ENCODE measurements around the gene ARID3A. TPM values are rescaled to one million over a fixed set of nuclear protein-coding genes. Genes with fewer than 3 reads are reported as not detected.
"Not testable (repeated sequence)": the region's sequence is repeated elsewhere in the genome, so short reads cannot be mapped to it uniquely, and the experiment has no call there.

ARID3A gene
- total and polyA plus RNA-seq, 2 of the 4 experiments (the other 2 are of a cell fraction) = 16.0 to 23.1 TPM

DNA sequence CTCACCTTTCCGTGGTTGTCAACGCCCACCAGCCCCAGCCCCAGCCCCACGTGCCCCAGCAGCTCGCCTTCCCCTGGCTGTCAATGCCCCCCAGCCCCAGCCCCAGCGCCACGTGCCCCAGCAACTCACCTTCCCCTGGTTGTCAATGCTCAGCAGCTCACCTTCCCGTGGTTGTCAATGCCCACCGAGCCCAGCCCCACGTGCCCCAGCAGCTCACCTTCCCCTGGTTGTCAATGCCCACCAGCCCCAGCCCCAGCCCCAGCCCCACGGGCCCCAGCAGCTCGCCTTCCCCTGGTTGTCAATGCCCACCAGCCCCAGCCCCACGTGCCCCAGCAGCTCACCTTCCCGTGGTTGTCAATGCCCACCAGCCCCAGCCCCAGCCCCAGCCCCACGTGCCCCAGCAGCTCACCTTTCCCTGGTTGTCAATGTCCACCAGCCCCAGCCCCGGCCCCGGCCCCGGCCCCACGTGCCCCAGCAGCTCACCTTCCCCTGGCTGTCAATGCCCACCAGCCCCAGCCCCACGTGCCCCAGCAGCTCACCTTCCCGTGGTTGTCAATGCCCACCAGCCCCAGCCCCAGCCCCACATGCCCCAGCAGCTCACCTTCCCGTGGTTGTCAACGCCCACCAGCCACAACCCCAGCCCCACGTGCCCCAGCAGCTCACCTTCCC, 47.7 kb upstream of the ARID3A start:
- ATAC-seq (ENCODE audit: low read depth); H3K14ac ChIP-seq (replicated peaks; ENCODE audit: low read depth, low read length); H2BK15ac ChIP-seq (ENCODE audit: low read depth, low read length); H2BK5ac ChIP-seq (ENCODE audit: low read depth, low read length, poor library complexity, severe bottlenecking); DNase-seq; H4K91ac ChIP-seq (ENCODE audit: insufficient read depth, low read depth, low read length); POLR2A ChIA-PET (ENCODE audit: unreplicated experiment); CTCF ChIA-PET; H3K18ac ChIP-seq (ENCODE audit: low read depth, low read length); dilution Hi-C loops (cut with HindIII; ENCODE audit: low sequenced_read_pairs, unreplicated experiment); H2AK9ac ChIP-seq (replicated peaks; ENCODE audit: low read depth, low read length, poor library complexity); H3K23ac ChIP-seq (ENCODE audit: low read depth, low read length); intact Hi-C loops (cut with micrococcal nuclease); H3K4me1 ChIP-seq (ENCODE audit: control insufficient read depth, insufficient read depth, low read length); H3K56ac ChIP-seq (ENCODE audit: extremely low read depth, insufficient read depth, low read length); H4K8ac ChIP-seq (ENCODE audit: low read depth in 2 of 2, low read length in 2 of 2); H3K9me1 ChIP-seq (ENCODE audit: insufficient read depth, low read length); H3K27ac ChIP-seq (ENCODE audit: insufficient read depth, low read length); BruUV-seq (replicated peaks); H3K9ac ChIP-seq (ENCODE audit: low read depth, low read length); H2BK20ac ChIP-seq (ENCODE audit: low read depth, low read length); H3K4me3 ChIP-seq (ENCODE audit: insufficient read depth, low read depth, low read length); H2AK5ac ChIP-seq (ENCODE audit: low read depth, low read length); H3K27me3 ChIP-seq (ENCODE audit: control insufficient read depth, insufficient read depth, low read length); H3K79me1 ChIP-seq (ENCODE audit: low read depth in 1 of 2, low read length in 2 of 2); H2AFZ ChIP-seq (replicated peaks; ENCODE audit: low read length, poor library complexity); in situ Hi-C loops (cut with MboI; ENCODE audit: low sequenced_read_pairs); H4K5ac ChIP-seq (ENCODE audit: low read depth, low read length); H3K9me3 ChIP-seq (ENCODE audit: control insufficient read depth, insufficient read depth, low read length); H2BK120ac ChIP-seq (ENCODE audit: low read depth, low read length); H3K4me2 ChIP-seq (ENCODE audit: low read depth, low read length); H3K4ac ChIP-seq (ENCODE audit: low read depth, low read length): not testable (repeated sequence)
- H4K20me1 ChIP-seq (ENCODE audit: insufficient read depth, low read length) = peaks cover 10% of the 10 kb centered on the region
- peaks cover 63% of the 10 kb centered on the region for H3K36me3 ChIP-seq (ENCODE audit: control insufficient read depth, insufficient read depth, low read length)
- 92% methylated on average over 2 of the region's 23 CpGs; no CpG with 5 or more reads in 1 of the 2 experiments for WGBS, 2 experiments (ENCODE audit: extremely low coverage in 2 of 2, insufficient read length in 1 of 2)

DNA sequence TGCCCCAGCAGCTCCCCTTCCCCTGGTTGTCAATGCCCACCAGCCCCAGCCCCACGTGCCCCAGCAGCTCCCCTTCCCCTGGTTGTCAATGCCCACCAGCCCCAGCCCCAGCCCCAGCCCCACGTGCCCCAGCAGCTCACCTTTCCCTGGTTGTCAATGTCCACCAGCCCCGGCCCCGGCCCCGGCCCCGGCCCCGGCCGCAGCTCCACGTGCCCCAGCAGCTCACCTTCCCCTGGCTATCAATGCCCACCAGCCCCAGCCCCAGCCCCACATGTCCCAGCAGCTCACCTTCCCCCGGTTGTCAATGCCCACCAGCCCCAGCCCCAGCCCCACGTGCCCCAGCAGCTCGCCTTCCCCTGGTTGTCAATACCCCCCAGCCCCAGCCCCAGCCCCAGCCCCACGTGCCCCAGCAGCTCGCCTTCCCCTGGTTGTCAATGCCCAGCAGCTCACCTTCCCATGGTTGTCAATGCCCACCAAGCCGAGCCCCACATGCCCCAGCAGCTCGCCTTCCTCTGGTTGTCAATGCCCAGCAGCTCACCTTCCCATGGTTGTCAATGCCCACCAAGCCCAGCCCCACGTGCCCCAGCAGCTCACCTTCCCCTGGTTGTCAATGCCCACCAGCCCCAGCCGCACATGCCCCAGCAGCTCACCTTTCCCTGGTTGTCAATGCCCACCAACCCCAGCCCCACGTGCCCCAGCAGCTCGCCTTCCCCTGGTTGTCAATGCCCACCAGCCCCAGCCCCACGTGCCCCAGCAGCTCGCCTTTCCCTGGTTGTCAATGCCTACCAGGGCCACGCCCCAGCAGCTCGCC, 46.9 kb upstream of the ARID3A start:
- H3K14ac ChIP-seq (replicated peaks; ENCODE audit: low read depth, low read length); H3K4me3 ChIP-seq (ENCODE audit: insufficient read depth, low read depth, low read length); H3K27ac ChIP-seq (ENCODE audit: insufficient read depth, low read length); in situ Hi-C loops (cut with MboI; ENCODE audit: low sequenced_read_pairs); dilution Hi-C loops (cut with HindIII; ENCODE audit: low sequenced_read_pairs, unreplicated experiment); H3K4me1 ChIP-seq (ENCODE audit: control insufficient read depth, insufficient read depth, low read length); DNase-seq; H2AK9ac ChIP-seq (replicated peaks; ENCODE audit: low read depth, low read length, poor library complexity); H4K8ac ChIP-seq (ENCODE audit: low read depth in 2 of 2, low read length in 2 of 2); ATAC-seq (ENCODE audit: low read depth); H3K18ac ChIP-seq (ENCODE audit: low read depth, low read length); intact Hi-C loops (cut with micrococcal nuclease); H3K56ac ChIP-seq (ENCODE audit: extremely low read depth, insufficient read depth, low read length); H2AK5ac ChIP-seq (ENCODE audit: low read depth, low read length); H3K27me3 ChIP-seq (ENCODE audit: control insufficient read depth, insufficient read depth, low read length); H3K4me2 ChIP-seq (ENCODE audit: low read depth, low read length); H4K5ac ChIP-seq (ENCODE audit: low read depth, low read length); H3K9me1 ChIP-seq (ENCODE audit: insufficient read depth, low read length); H2BK5ac ChIP-seq (ENCODE audit: low read depth, low read length, poor library complexity, severe bottlenecking); H3K79me1 ChIP-seq (ENCODE audit: low read depth in 1 of 2, low read length in 2 of 2); H3K23ac ChIP-seq (ENCODE audit: low read depth, low read length); H3K9ac ChIP-seq (ENCODE audit: low read depth, low read length); H2BK15ac ChIP-seq (ENCODE audit: low read depth, low read length); H4K91ac ChIP-seq (ENCODE audit: insufficient read depth, low read depth, low read length); H2BK20ac ChIP-seq (ENCODE audit: low read depth, low read length); H3K9me3 ChIP-seq (ENCODE audit: control insufficient read depth, insufficient read depth, low read length); CTCF ChIA-PET; BruUV-seq (replicated peaks); H2BK120ac ChIP-seq (ENCODE audit: low read depth, low read length); H2AFZ ChIP-seq (replicated peaks; ENCODE audit: low read length, poor library complexity); H3K4ac ChIP-seq (ENCODE audit: low read depth, low read length): not testable (repeated sequence)
- WGBS, 2 experiments (ENCODE audit: extremely low coverage in 2 of 2, insufficient read length in 1 of 2) = 78% methylated on average over 12 of the region's 24 CpGs; no CpG with 5 or more reads in 1 of the 2 experiments
- POLR2A ChIA-PET (ENCODE audit: unreplicated experiment) = interaction anchor here (0.6 kb wide), 1 partner anchor 30 kb away, joined by 4 read pairs; no protein-coding TSS in a partner anchor
- Histone ChIP-seq H4K20me1 (ENCODE audit: insufficient read depth, low read length) (peaks cover 10% of the 10 kb centered on the region), H3K36me3 (ENCODE audit: control insufficient read depth, insufficient read depth, low read length) (peaks cover 67% of the 10 kb centered on the region)

All from IMR-90 (cell line).